Left kidney (tissue), 2 donors: ENCODE measurements around the gene HLA-E. TPM values are rescaled to one million over a fixed set of nuclear protein-coding genes. Genes with fewer than 3 reads are reported as not detected.

Source experiments
- DNase-seq: peaks from one replicate; pipeline ENCODE4 v3.0.0-alpha.2; 2013
- polyA plus RNA-seq: library from polyadenylated mRNA; unstranded; fragments of 120-200 nt; gene quantifications from one replicate; pipeline ENCODE4 v1.2.1, GENCODE V29; 2013; ENCODE audit not compliant: insufficient read length

The HLA-E gene
- polyA plus RNA-seq, 1 donor, result 85.1 TPM

GRCh38 chr6:30537931-30538330 is 48.6 kb downstream of the HLA-E start:
- DNase-seq, result no peak

- peak; percentile 84 for DNase-seq
Measured at GRCh38 chr6:30541515-30542403, 52.5 kb downstream of the HLA-E start.

- DNase-seq, result no peak
Measured at GRCh38 chr6:30542404-30542725, 53.1 kb downstream of the HLA-E start.

GRCh38 chr6:30542915-30543314 is 53.6 kb downstream of the HLA-E start:
- DNase-seq, result no peak

Other genes with a start within 250 kb of the HLA-E start
- gene TRIM39, start 162.6 kb upstream of the HLA-E start, polyA plus RNA-seq, result 16.2 TPM
- 23.3 TPM for gene RPP21, start 144.4 kb upstream of the HLA-E start, polyA plus RNA-seq
- gene GNL1, start 67.0 kb downstream of the HLA-E start, polyA plus RNA-seq, result 98.1 TPM
- 40.2 TPM for gene PRR3, start 67.8 kb downstream of the HLA-E start, polyA plus RNA-seq
- 76.0 TPM for gene ABCF1, start 81.9 kb downstream of the HLA-E start, polyA plus RNA-seq
- gene PPP1R10, start 127.7 kb downstream of the HLA-E start, polyA plus RNA-seq, result 57.8 TPM
- gene MRPS18B, start 128.3 kb downstream of the HLA-E start, polyA plus RNA-seq, result 55.8 TPM
- 60.6 TPM for gene ATAT1, start 137.4 kb downstream of the HLA-E start, polyA plus RNA-seq
- 24.1 TPM for gene C6orf136, start 157.6 kb downstream of the HLA-E start, polyA plus RNA-seq
- gene DHX16, start 183.5 kb downstream of the HLA-E start, polyA plus RNA-seq, result 56.9 TPM
- 36.9 TPM for gene PPP1R18, start 197.1 kb downstream of the HLA-E start, polyA plus RNA-seq
- gene NRM, start 201.5 kb downstream of the HLA-E start, polyA plus RNA-seq, result 38.1 TPM
- 53.0 TPM for gene MDC1, start 227.8 kb downstream of the HLA-E start, polyA plus RNA-seq
- gene TUBB, start 230.8 kb downstream of the HLA-E start, polyA plus RNA-seq, result 1,353 TPM